NCI-H748 (cell line): ENCODE data around the gene SH3BP4.
A peak's percentile ranks its signal among the peaks of the same experiment; 100 is the strongest.

ENCODE experiments used
- DNase-seq: peaks from one replicate; lab custom pipeline; 2025; ENCODE audit not compliant: unreplicated experiment; lab: John Stamatoyannopoulos, UW

SH3BP4 gene

DNA sequence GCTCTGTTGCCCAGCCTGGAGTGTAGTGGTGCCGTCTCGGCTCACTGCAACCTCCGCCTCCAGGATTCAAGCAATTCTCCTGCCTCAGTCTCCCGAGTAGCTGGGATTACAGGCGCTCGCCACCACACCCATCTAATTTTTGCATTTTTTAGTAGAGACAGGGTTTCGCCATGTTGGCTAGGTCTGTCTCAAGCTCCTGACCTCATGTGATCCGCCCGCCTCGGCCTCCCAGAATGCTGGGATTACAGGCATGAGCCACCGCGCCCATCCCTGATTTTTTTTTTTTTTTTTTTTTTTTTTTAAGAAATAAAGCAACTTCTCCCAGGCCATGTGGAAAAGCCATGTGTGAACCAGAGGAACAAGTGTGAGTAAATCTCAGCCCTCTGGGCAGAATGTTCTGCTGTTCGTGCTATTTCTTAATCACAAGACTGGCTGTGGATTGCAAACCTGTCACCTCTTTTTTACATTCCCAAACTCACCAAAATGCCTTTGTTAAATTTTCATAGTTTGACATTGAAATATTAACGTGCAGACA lies 6.4 kb upstream of the SH3BP4 start:
- DNase-seq, result no peak

GRCh38 chr2:234947556-234947955 lies 4.3 kb upstream of the SH3BP4 start:
- no peak for DNase-seq

GRCh38 chr2:234949762-234950434 lies 1.9 kb upstream of the SH3BP4 start:
- DNase-seq, result peak; percentile 10

- no peak for DNase-seq
Observed at GRCh38 chr2:234950435-234950729, 1.4 kb upstream of the SH3BP4 start.

DNA sequence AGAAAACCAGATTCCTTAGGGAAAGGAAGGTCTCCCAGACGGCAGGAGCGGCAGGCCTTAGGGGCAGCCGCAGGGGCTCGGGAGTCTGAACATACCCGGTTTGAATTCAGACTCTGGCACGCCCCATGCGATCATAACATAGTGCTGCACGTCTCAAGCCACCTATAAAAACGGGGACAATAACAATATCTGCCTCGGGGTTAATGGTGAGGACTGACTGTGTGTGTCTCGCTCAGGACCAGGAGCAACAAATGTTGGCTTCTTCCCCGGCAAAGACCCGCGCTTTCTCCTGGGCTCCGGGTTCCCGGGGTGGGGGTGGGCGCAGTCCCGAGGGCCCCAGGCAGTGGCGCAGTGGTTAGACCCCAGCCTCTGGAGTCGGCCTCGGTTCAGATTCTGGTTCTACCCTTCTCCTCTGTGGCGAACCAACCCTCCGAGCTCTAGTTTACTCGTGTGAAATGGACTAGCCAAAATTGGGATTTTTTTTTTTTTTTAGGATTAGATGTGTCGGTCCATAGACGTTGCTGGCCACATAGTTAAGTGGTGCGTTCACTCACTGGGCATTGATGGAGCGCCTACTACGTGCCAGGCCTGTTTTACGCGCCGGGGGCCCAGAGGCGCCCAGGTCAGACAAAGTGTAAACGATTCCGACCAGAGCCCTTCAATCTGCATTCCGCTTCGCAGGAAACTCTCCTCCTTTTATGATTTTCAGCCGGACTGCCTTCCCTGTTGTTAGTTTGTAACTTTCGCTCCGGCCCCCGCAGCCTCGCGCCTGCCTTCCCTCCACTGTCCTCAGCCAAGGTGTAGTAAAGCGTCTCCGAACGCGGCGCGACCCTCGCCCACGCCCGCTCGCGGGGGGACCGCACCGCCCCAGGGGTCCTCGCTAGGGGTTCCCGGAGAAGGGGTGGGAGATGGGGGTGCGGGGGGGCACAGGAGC lies 820 bp upstream of the SH3BP4 start:
- DNase-seq, result peak; percentile 64

GRCh38 chr2:234952270-234953115 lies 676 bp downstream of the SH3BP4 start:
- peak; percentile 61 for DNase-seq

- peak; percentile 42 for DNase-seq
Observed at GRCh38 chr2:234953116-234954031, 1.6 kb downstream of the SH3BP4 start.

DNA sequence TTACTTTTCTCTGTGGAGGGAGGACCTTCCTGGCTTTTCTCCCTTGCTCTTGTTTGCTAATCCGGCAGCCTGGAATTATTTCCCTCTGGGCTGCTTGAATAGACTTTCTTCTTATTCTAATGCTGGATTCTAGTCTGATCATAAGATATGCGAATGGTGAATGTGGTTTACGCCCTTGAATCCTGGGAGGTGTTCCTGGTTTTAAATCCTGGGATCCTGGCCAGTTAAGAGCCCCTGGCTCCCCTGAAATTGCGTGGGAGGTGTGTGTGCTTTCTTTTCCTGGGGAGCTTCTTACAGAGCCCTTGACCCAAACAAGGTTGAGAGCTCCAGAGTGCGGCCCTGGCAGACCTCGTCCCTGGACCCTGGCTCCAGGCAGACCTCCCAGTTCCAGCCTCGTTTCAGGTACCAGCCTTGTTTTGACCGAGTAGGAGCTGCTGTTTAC lies 2.8 kb downstream of the SH3BP4 start:
- peak; percentile 24 for DNase-seq

GRCh38 chr2:234955091-234955591 lies 3.3 kb downstream of the SH3BP4 start:
- DNase-seq, result no peak

GRCh38 chr2:234955971-234956509 lies 4.2 kb downstream of the SH3BP4 start:
- DNase-seq, result no peak

DNA sequence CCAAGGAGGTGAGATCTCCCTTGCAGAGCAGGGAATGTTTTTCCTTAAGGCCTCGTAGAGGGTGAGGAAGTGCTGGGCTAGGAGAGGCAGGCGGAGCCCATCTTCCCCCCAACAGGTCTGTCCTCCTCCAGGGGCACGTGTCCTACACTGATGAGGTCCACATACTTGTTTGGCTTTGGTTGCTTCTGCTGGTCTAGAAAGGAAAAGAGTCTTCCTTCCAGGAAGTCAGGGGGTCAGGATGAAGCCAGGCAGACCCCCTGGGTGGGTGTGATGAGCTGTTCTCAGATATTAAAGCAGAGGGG lies 6.0 kb downstream of the SH3BP4 start:
- no peak for DNase-seq

DNA sequence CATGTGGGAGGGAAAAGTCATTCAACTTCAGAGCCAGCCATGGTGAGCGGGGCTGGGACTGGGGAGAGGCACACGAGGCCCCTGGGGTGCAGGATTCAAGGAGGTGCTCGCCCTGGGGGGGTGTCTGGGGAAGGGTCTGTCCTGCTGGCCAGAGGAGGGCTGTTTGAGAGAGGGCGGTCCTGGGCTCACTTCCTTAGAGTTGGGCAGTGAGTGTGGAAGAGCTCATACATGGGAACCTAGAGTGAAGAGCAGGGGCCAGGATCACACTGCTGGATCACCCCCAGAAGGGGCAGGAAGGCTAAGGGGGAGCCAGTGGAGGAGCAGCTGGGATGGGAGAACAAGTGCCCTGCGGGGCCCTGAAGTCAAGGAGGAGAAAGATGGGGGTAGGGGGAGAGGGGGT lies 6.5 kb downstream of the SH3BP4 start:
- DNase-seq, result no peak

GRCh38 chr2:234958746-234959395 lies 7.1 kb downstream of the SH3BP4 start:
- no peak for DNase-seq

GRCh38 chr2:234960175-234961088 lies 8.6 kb downstream of the SH3BP4 start:
- DNase-seq, result peak; percentile 84

- no peak for DNase-seq
Observed at GRCh38 chr2:234961784-234962183, 10.0 kb downstream of the SH3BP4 start.

GRCh38 chr2:234963773-234964615 lies 12.2 kb downstream of the SH3BP4 start:
- DNase-seq, result no peak
